HFFc6 (cell line): ENCODE data around the gene OOSP4A. TPM values are rescaled to one million over a fixed set of nuclear protein-coding genes. Genes with fewer than 3 reads are reported as not detected.

Experiments
- DNase-seq: peaks from one replicate; pipeline ENCODE4 v3.0.0-alpha.2; 2018
- H3K27ac Mint-ChIP-seq: 2 replicates; pipeline ENCODE4 v1.8.0; 2020; ENCODE audit warnings: mild to moderate bottlenecking, mixed read lengths
- H3K27me3 Mint-ChIP-seq: 2 replicates; pipeline ENCODE4 v1.8.0; 2021; ENCODE audit warnings: mild to moderate bottlenecking, moderate library complexity, mixed read lengths; ENCODE audit not compliant: insufficient read depth
- H3K36me3 Mint-ChIP-seq: 2 replicates; pipeline ENCODE4 v1.8.0; 2021; ENCODE audit warnings: low read depth, mixed read lengths
- H3K4me1 Mint-ChIP-seq: 2 replicates; pipeline ENCODE4 v1.8.0; 2020; ENCODE audit warnings: low read depth, mixed read lengths
- H3K4me3 Mint-ChIP-seq: 2 replicates; pipeline ENCODE4 v1.8.0; 2020; ENCODE audit warnings: mild to moderate bottlenecking, moderate library complexity, mixed read lengths
- H3K9me3 Mint-ChIP-seq: 2 replicates; pipeline ENCODE4 v1.8.0; 2020; ENCODE audit warnings: mild to moderate bottlenecking, mixed read lengths
- CTCF ChIP-seq: fragments of 200-600 bp; sonication (generic); IDR thresholded peaks from 2 replicates; pipeline ENCODE4 v1.5.0; 2021; ENCODE audit warnings: antibody characterized with exemption, mild to moderate bottlenecking
- total RNA-seq, 6 experiments: library from RNA; stranded (reverse); fragmentation: NEBNext Ultra II Directional; extraction: Animal tissue kit (Norgen Biotek cat#: 25700); gene quantifications; 2 replicates in 1 of 6; 3 replicates in 5 of 6; pipeline ENCODE4 v1.2.3, GENCODE V29; 2021

Gene OOSP4A
- total RNA-seq, 6 experiments from 2014 or later, result not detected

GRCh38 chr11:60018058-60018457, 54.2 kb downstream of the OOSP4A start:
- Mint-ChIP-seq H3K27ac (no peak overlapping the region), H3K36me3 (peaks cover 8% of the 10 kb centered on the region), H3K4me1 (no peaks in the 10 kb centered on the region), H3K9me3 (peaks cover 17% of the 10 kb centered on the region), H3K4me3 (no peak overlapping the region), H3K27me3 (no peaks in the 10 kb centered on the region; the same call in 1 of the 2 replicates)
- no peak for DNase-seq
- TF ChIP-seq CTCF, result no peak

Other genes starting within 250 kb of the OOSP4A start
- 10 to 100 TPM; 17.1 to 23.1 (median 19.0) TPM for gene STX3, start 208.7 kb upstream of the OOSP4A start, total RNA-seq
- 10 to 100 TPM; 45.7 to 51.0 (median 48.6) TPM for gene MRPL16, start 153.3 kb upstream of the OOSP4A start, total RNA-seq
- not detected for gene CBLIF, start 118.5 kb upstream of the OOSP4A start, total RNA-seq
- not detected for gene TCN1, start 97.5 kb upstream of the OOSP4A start, total RNA-seq
- gene OOSP3, start 85.3 kb upstream of the OOSP4A start, total RNA-seq, result not detected
- not detected for gene OOSP1, start 25.6 kb upstream of the OOSP4A start, total RNA-seq
- gene OOSP4B, start 53.1 kb downstream of the OOSP4A start, total RNA-seq, result not detected
- not detected for gene OOSP2, start 76.4 kb downstream of the OOSP4A start, total RNA-seq
- gene MS4A3, start 92.6 kb downstream of the OOSP4A start, total RNA-seq, result not detected
- not detected for gene MS4A2, start 124.6 kb downstream of the OOSP4A start, total RNA-seq
- not detected for gene MS4A6A, start 219.1 kb downstream of the OOSP4A start, total RNA-seq